AG09309 (cell line): ENCODE data around the gene SERINC2.

Experiments
- DNase-seq: peaks from one replicate; pipeline ENCODE4 v3.0.0-alpha.2; 2010; ENCODE audit warnings: low read depth
- H3K4me3 ChIP-seq: 2 replicates; pipeline ENCODE4 v1.5.1; 2011; ENCODE audit warnings: mild to moderate bottlenecking, low read depth, low read length, moderate library complexity; ENCODE audit not compliant: control insufficient read depth
- TF ChIP-seq, protein P1 (sequence below): IDR thresholded peaks from 2 replicates; pipeline ENCODE4 v1.5.1; 2011; ENCODE audit warnings: mild to moderate bottlenecking, low read depth, low read length, inconsistent platforms; ENCODE audit not compliant: insufficient read depth, control insufficient read depth; ENCODE audit errors: missing control alignments

Gene SERINC2

DNA sequence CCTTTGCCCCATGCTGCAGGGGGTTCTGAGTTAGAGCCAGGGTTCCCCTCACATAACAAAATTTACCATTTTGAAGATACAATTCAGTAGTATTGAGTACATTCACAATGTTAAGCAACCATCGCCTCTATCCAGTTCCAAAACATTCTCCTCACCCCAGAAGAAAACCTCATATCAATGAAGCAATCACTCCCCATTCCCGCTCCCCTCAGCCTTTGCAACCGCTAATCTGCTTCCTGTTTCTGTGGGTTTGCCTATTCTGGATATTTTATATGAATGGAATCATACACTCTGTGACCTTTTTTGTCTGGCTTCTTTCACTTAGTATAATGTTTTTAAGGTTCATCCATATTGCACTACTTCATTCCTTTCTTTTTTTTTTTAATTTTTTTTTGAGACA lies 32.9 kb downstream of the SERINC2 start:
- DNase-seq, result no peak
- no peak overlapping the region for H3K4me3 ChIP-seq
- TF ChIP-seq, protein P1, sequence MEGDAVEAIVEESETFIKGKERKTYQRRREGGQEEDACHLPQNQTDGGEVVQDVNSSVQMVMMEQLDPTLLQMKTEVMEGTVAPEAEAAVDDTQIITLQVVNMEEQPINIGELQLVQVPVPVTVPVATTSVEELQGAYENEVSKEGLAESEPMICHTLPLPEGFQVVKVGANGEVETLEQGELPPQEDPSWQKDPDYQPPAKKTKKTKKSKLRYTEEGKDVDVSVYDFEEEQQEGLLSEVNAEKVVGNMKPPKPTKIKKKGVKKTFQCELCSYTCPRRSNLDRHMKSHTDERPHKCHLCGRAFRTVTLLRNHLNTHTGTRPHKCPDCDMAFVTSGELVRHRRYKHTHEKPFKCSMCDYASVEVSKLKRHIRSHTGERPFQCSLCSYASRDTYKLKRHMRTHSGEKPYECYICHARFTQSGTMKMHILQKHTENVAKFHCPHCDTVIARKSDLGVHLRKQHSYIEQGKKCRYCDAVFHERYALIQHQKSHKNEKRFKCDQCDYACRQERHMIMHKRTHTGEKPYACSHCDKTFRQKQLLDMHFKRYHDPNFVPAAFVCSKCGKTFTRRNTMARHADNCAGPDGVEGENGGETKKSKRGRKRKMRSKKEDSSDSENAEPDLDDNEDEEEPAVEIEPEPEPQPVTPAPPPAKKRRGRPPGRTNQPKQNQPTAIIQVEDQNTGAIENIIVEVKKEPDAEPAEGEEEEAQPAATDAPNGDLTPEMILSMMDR, result no peak

DNA sequence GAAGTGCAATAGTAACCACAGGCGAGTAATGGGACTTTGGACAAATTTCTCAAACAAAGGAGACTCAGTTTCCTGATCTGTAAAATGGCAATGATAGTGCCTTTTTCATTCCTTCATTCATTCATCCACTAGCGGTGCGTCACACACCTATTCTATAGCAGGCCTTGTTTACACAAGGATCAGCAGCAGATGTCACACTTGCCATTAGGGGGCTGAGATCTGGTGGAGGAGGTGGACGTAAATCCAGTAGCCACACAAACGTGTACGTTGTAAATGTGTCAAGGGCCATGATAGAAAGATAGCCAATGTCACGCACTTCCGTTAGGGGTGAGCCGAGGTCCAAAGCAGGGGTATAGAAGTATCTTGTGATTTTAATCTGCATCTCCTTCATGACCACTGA lies 34.2 kb downstream of the SERINC2 start:
- no peak for DNase-seq
- TF ChIP-seq, protein P1, result no peak
- no peak overlapping the region for H3K4me3 ChIP-seq

DNA sequence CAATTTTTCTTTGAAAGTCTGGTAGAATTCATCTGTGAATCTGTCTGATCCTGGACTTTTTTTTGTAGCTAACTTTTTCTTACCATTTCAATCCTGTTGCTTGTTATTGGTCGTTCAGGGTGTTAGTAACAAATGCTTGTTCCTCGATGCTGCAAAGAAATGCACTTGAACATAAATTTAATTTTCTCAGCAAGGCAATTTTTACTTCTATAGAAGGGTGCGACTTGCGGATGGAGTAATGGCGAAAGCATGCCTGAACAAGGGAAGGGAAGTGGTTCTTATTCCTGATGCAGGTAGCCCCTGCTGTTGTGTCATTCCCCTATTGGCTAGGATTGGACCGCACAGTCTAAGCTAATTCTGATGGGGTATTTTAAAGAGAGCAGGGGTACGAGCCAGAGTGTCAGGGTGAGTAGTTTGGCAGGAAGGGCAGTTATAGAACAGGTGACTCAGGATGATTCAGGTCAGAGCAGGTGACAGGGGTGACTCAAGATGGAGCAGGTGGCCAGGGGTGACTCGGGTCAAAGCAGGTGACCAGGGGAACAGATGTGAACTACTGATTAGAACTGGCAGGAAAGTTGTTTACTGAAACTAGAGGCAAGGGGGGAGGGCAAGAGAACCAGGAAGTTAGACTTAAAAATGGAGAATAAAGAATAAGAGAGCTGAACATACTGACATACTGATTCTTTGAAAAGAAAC lies 40.5 kb downstream of the SERINC2 start:
- no peak overlapping the region for H3K4me3 ChIP-seq
- DNase-seq, result no peak
- TF ChIP-seq, protein P1, result no peak

DNA sequence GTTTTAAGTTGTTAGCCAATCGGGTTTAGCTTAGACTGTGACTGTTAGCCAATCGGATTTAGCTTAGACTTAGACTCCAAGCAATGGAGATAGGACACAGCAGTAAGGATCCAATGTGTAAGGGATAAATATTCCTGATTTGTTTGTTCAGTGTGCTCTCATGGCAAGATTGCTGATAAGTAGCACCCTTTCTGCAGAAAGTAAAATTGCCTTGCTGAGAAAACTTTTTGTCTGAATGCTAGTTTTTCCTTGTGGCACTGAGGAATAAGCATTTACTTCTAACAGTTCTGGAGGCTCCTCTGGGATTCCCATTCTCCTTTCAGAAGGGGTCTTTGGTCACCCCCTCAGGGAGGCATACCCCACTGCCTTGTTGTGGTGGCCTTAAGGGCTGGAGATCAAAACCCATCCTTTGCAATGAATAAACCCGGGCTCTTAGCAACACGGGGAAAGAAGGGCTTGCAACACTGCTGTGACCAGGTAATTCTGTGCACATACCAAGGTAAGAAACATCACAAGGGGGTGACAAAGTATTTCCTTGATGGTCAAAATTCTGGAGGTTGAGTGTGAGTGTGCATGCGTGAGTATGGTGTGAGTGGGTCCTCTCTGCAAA lies 45.4 kb downstream of the SERINC2 start:
- DNase-seq, result no peak
- TF ChIP-seq, protein P1, result no peak
- no peak overlapping the region for H3K4me3 ChIP-seq

DNA sequence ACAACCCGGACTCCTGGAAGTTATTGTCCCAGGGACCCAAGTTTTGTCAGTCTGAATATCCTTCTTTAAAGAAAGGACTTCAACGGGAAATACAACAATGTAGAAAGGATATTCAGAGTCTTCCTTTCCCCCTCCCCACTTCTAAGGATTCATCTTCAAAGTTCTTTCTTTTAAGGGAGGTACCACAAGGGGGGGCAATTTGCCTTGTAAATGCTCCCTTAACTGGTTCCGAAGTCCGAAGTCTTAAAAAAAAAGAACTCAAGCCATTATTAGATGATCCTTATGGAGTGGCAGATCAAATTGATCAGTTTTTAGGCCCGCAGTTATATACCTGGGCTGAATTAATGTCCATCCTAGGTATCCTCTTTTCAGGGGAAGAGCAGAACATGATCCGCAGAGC lies 47.0 kb downstream of the SERINC2 start:
- DNase-seq, result no peak
- H3K4me3 ChIP-seq, result no peak overlapping the region
- TF ChIP-seq, protein P1, result peak; percentile 29

DNA sequence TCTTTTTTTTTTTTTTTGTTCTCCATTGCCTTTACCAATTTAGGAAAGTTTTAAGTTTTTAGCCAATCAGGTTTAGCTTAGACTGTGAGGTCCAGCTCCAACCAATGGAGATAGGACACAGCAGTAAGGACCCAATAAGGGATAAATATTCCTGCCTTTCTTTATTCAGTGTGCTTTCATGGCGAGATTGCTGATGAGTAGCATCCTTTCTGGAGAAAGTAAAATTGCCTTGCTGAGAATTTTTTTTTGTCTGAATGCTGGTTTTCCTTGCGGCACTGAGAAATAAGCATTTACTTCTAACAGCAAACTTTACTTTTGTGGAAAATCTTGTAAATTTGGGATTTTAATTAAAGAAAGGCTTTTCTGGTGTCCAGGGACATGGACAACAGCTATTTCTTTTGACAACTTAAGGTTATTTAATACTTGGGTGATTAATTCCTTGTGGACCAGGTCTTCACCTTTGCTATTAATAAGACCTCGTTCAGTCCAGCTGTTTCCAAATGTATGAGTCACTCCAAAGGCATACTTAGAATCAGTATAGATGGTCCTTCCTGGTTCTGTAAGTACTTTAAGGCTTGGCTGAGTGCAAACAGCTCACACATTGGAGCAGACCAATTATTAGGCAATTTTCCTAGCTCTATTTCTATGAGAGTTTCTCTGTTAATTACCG lies 54.1 kb downstream of the SERINC2 start:
- TF ChIP-seq, protein P1, result no peak
- DNase-seq, result no peak
- H3K4me3 ChIP-seq, result no peak overlapping the region
